Activated naive CD8-positive, alpha-beta T cell treated with anti-CD3 and anti-CD28 coated beads for 36 hours (primary cell): ENCODE results near the gene ATG4C. TPM values are rescaled to one million over a fixed set of nuclear protein-coding genes. Genes with fewer than 3 reads are reported as not detected.
"Not testable (repeated sequence)": the region's sequence is repeated elsewhere in the genome, so short reads cannot be mapped to it uniquely, and the experiment has no call there.

Experiments
- DNase-seq: peaks from one replicate; pipeline ENCODE4 v3.0.0; 2021
- H3K27ac Mint-ChIP-seq: one replicate; pipeline ENCODE4 v1.8.0; 2022; ENCODE audit warnings: mild to moderate bottlenecking, moderate library complexity, mixed read lengths
- H3K27me3 Mint-ChIP-seq: one replicate; pipeline ENCODE4 v1.8.0; 2022; ENCODE audit warnings: mild to moderate bottlenecking, mixed read lengths
- H3K36me3 Mint-ChIP-seq: one replicate; pipeline ENCODE4 v1.8.0; 2021; ENCODE audit warnings: mild to moderate bottlenecking, mixed read lengths
- H3K4me1 Mint-ChIP-seq: one replicate; pipeline ENCODE4 v1.8.0; 2021; ENCODE audit warnings: mixed read lengths
- H3K4me3 Mint-ChIP-seq: one replicate; pipeline ENCODE4 v1.8.0; 2022; ENCODE audit warnings: mild to moderate bottlenecking, moderate library complexity, mixed read lengths
- H3K9me3 Mint-ChIP-seq: one replicate; pipeline ENCODE4 v1.8.0; 2022; ENCODE audit warnings: mixed read lengths
- total RNA-seq, 2 experiments: library from RNA; stranded (reverse); gene quantifications; one replicate each; pipeline ENCODE4 v1.2.3, GENCODE V29; 2021

Gene ATG4C, protein sequence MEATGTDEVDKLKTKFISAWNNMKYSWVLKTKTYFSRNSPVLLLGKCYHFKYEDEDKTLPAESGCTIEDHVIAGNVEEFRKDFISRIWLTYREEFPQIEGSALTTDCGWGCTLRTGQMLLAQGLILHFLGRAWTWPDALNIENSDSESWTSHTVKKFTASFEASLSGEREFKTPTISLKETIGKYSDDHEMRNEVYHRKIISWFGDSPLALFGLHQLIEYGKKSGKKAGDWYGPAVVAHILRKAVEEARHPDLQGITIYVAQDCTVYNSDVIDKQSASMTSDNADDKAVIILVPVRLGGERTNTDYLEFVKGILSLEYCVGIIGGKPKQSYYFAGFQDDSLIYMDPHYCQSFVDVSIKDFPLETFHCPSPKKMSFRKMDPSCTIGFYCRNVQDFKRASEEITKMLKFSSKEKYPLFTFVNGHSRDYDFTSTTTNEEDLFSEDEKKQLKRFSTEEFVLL
- 10 to 100 TPM; 17.7 to 18.2 TPM for total RNA-seq

GRCh38 chr1:62783736-62784508 is at the start of gene ATG4C:
ATG4C (plus strand) TSS chr1:62784132; CDS start chr1:62803787, 19,655 bp downstream.
- no peak within 1 kb of the TSS for H3K4me3 Mint-ChIP-seq
- peaks cover 14% of the 10 kb centered on the region for H3K4me1 Mint-ChIP-seq
- H3K36me3 Mint-ChIP-seq: no peaks in the 10 kb centered on the region

GRCh38 chr1:62735491-62736171 is 48.3 kb upstream of the ATG4C start:
- no peaks in the 10 kb centered on the region for H3K9me3 Mint-ChIP-seq
- no peak overlapping the region for H3K27ac Mint-ChIP-seq
- H3K36me3 Mint-ChIP-seq: no peaks in the 10 kb centered on the region
- H3K4me1 Mint-ChIP-seq: no peaks in the 10 kb centered on the region
- DNase-seq: no peak
- H3K27me3 Mint-ChIP-seq: peaks cover 13% of the 10 kb centered on the region
- no peak overlapping the region for H3K4me3 Mint-ChIP-seq

More at GRCh38 chr1:62783736-62784508, at the start of gene ATG4C:
- peaks cover 8% of the 10 kb centered on the region for H3K27me3 Mint-ChIP-seq
- DNase-seq: peak; percentile 90
- H3K9me3 Mint-ChIP-seq: no peaks in the 10 kb centered on the region
- H3K27ac Mint-ChIP-seq: no peak within 1 kb of the TSS

- H3K4me1 Mint-ChIP-seq, H3K27ac Mint-ChIP-seq, DNase-seq, H3K4me3 Mint-ChIP-seq, H3K9me3 Mint-ChIP-seq, H3K36me3 Mint-ChIP-seq: not testable (repeated sequence)
- peaks cover 30% of the 10 kb centered on the region for H3K27me3 Mint-ChIP-seq
Observed at GRCh38 chr1:62740701-62741100, 43.2 kb upstream of the ATG4C start.

- no peak overlapping the region for H3K27ac Mint-ChIP-seq
- DNase-seq: no peak
- H3K4me3 Mint-ChIP-seq: no peak overlapping the region
- H3K36me3 Mint-ChIP-seq: no peaks in the 10 kb centered on the region
- H3K27me3 Mint-ChIP-seq: peaks cover 24% of the 10 kb centered on the region
- H3K4me1 Mint-ChIP-seq: no peaks in the 10 kb centered on the region
- no peaks in the 10 kb centered on the region for H3K9me3 Mint-ChIP-seq
Observed at GRCh38 chr1:62744611-62745577, 39.0 kb upstream of the ATG4C start.

GRCh38 chr1:62746086-62746808 is 37.7 kb upstream of the ATG4C start:
- H3K27ac Mint-ChIP-seq: no peak overlapping the region
- no peak for DNase-seq
- no peaks in the 10 kb centered on the region for H3K36me3 Mint-ChIP-seq
- no peak overlapping the region for H3K4me3 Mint-ChIP-seq
- no peaks in the 10 kb centered on the region for H3K4me1 Mint-ChIP-seq
- H3K27me3 Mint-ChIP-seq: peaks cover 12% of the 10 kb centered on the region
- H3K9me3 Mint-ChIP-seq: no peaks in the 10 kb centered on the region

DNA sequence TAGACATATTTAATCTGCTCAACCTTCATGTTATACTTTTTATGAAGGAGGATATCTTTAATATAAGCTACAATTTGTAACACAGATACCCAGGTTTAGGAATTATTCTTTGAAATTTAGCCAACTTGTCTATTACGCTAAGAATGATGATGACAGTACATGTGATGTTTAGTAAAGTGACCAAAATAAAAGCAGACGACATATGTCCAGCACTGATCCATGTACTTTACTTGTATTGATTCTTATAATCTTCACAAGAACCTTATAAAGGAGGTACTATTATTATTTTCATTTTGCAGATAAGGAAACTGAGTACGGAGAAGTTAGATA is 37.2 kb upstream of the ATG4C start:
- no peak for DNase-seq
- Mint-ChIP-seq H3K9me3 (no peaks in the 10 kb centered on the region), H3K4me3 (no peak overlapping the region), H3K4me1 (no peaks in the 10 kb centered on the region), H3K27me3 (peaks cover 7% of the 10 kb centered on the region), H3K27ac (no peak overlapping the region), H3K36me3 (no peaks in the 10 kb centered on the region)

- Mint-ChIP-seq H3K4me3 (no peak overlapping the region), H3K27ac (no peak overlapping the region), H3K9me3 (no peaks in the 10 kb centered on the region), H3K4me1 (no peaks in the 10 kb centered on the region), H3K36me3 (no peaks in the 10 kb centered on the region), H3K27me3 (peaks cover 4% of the 10 kb centered on the region)
- DNase-seq: no peak
Observed at GRCh38 chr1:62753031-62753965, 30.6 kb upstream of the ATG4C start.

DNA sequence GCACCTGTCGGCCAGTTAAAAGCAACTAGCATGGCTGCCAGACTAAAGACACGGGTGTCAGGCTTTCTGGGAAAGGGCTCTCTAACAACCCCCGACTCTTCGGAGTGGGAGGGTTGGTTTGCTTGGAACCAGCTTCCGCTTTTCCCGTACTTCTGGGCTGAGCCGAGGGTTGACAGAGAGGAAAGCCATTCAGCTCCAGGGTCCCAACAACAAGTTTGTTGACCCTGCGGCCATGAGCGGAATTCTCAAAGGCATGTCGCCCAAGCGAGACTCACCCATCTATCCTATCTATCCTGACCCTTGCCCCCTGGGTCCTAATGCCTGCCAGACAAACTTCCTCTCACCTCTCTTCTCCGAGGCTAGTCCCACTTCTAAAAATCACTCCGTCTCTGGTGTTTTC is 29.0 kb upstream of the ATG4C start:
- H3K27me3 Mint-ChIP-seq, DNase-seq, H3K9me3 Mint-ChIP-seq, H3K4me1 Mint-ChIP-seq, H3K27ac Mint-ChIP-seq, H3K4me3 Mint-ChIP-seq, H3K36me3 Mint-ChIP-seq: not testable (repeated sequence)

GRCh38 chr1:62756255-62756884 is 27.6 kb upstream of the ATG4C start:
- H3K4me3 Mint-ChIP-seq, H3K9me3 Mint-ChIP-seq, DNase-seq, H3K27ac Mint-ChIP-seq, H3K4me1 Mint-ChIP-seq, H3K27me3 Mint-ChIP-seq, H3K36me3 Mint-ChIP-seq: not testable (repeated sequence)

DNA sequence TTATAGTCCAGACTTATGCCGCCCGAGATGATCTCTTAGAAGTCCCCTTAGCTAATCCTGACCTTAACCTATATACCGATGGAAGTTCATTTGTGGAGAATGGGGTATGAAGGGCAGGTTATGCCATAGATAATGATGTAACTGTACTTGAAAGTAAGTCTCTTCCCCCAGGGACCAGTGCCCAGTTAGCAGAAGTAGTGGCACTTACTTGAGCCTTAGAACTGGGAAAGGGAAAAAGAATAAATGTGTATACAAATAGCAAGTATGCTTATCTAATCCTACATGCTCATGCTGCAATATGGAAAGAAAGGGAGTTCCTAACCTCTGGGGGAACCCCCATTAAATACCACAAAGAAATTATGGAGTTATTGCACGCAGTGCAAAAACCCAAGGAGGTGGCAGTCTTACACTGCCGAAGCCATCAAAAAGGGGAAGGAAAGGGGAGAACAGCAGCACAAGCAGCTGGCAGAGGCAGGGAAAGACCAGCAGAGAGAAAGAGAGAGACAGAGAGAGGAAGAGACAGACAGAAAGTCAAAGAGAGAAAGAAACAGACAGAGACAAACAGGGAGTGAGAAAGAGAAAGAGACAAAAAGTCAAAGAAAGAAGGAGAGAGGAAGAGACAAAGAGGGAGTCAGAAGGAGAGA is 24.6 kb upstream of the ATG4C start:
- H3K4me3 Mint-ChIP-seq, H3K27ac Mint-ChIP-seq, H3K27me3 Mint-ChIP-seq, H3K4me1 Mint-ChIP-seq, DNase-seq, H3K36me3 Mint-ChIP-seq, H3K9me3 Mint-ChIP-seq: not testable (repeated sequence)

DNA sequence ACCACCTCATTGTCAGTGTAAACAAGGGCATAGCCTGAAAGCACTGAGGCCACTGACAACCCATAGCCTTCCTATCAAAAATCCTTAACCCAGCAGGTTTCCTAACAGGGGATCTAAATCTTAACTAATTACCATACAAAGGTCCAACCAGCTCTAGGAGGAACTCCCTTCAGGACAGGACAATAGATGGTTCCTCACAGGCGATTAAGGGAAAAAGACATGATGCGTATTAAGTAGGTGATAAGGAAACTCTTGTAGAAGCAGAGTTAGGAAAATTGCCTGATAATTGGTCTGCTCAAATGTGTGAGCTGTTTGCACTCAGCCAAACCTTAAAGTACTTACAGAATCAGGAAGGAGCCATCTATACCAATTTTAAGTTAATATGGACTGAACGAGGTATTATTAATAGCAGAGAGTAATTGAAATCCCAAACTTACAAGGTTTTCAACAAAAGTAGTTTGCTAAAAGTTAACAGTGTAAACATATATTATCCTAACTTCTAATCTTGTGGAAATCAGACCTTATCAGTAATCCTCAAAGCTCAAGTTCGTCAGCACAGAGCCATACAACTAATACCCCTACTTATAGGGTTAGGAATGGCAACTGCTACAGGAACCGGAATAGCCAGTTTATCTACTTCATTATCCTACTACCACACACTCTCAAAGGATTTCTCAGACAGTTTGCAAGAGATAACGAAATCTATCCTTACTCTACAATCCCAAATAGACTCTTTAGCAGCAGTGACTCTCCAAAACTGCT is 23.7 kb upstream of the ATG4C start:
- H3K4me3 Mint-ChIP-seq, H3K36me3 Mint-ChIP-seq, H3K27me3 Mint-ChIP-seq, H3K9me3 Mint-ChIP-seq, H3K27ac Mint-ChIP-seq, H3K4me1 Mint-ChIP-seq, DNase-seq: not testable (repeated sequence)
